NCI-H187 treated with DMSO at 0.1 percent for 48 hours (cell line): ENCODE data around the gene CHCHD10.
"Not testable (repeated sequence)": the region's sequence is repeated elsewhere in the genome, so short reads cannot be mapped to it uniquely, and the experiment has no call there.

ENCODE experiments used
- DNase-seq: peaks from one replicate; lab custom pipeline; 2025; lab: John Stamatoyannopoulos, UW

Gene CHCHD10

DNA sequence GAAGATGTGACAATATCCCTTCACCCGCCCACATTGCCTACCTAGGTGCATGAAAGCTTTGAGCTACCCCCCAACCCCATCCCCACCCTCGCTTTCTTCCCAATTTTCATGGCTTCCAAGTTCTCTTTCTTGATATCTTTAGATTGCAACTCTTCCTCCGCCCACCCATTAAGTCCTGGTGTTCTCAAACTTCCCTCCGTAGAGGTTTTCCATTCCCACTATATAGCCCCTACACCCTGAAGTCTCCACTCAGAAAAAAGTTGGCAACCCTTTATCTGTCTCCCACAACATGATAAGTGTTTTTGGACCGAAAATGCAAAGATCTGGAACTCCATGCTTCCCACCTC lies 17.4 kb downstream of the CHCHD10 start:
- DNase-seq = no peak

DNA sequence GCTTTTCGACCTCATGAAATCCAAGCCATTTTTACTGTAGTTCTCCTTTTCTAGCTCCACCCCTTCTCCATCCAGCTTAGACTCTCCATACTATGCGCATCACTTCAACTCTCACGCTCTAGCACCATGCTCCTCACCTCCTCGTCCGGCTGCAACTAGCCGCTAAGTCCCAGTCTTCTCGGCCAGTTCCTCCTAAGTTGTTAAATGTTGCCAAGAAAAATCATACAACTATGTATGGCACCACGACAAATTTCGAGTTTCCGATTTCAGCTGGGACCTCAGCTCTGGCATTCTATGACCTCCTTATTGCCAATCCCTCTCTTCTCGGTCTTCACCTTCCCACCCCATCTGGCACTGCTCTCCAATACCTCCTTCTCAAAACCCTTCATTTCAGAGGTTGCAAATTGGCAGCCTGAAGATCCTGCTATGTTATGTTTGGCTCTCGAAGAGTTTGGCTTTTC lies 17.9 kb downstream of the CHCHD10 start:
- no peak for DNase-seq

DNA sequence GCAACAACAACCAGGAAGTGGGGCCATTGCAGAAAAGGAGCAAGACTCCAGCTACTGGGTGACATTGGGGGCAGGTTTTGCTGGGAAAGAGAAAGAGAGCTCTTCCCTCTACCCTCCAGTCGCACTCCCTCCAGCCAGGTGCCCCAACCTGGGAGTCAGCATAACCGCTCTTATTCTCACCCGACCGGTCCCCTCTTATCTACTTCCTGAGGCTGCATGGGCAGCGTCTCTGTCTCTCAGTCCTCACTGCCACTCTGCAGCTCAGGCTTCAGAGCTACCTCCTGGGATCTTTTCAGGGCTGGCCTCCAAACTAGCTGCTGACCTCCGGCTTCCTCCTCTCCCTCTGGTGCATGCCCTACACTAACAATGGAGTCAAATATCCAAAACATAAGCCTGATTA lies 22.0 kb downstream of the CHCHD10 start:
- DNase-seq = no peak

DNA sequence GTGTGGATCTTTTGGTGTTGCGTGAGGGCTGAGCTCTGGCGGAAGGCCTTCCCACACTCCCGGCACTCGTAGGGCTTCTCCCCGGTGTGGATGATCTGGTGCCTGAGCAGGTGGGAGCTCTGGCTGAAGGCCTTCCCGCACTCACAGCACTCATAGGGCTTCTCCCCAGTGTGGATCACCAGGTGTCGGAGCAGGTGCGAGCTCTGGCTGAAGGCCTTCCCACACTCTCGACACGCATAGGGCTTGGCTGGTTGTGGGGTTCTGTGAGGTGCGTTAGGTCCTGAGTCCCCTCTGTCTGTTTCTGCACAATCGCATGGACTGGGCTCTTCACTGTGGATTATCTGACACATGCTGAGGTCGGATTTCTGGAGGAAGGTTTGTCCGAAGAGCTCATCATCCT lies 23.3 kb downstream of the CHCHD10 start:
- no peak for DNase-seq

DNA sequence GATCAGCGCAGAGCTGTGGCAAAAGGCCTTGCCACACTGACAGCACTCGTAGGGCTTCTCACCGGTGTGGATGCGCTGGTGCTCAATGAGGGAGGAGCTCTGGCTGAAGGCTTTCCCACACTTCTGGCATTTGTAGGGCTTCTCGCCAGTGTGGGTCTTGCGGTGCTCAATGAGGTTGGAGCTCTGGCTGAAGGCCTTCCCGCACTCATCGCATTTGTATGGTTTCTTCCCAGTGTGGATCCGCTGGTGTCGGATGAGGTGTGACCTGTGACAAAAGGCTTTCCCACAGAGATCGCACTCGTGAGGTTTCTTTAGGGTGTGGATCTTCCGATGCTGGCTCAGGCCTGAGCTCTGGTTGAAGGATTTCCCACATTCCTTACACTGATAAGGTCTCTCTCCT lies 23.8 kb downstream of the CHCHD10 start:
- no peak for DNase-seq

DNA sequence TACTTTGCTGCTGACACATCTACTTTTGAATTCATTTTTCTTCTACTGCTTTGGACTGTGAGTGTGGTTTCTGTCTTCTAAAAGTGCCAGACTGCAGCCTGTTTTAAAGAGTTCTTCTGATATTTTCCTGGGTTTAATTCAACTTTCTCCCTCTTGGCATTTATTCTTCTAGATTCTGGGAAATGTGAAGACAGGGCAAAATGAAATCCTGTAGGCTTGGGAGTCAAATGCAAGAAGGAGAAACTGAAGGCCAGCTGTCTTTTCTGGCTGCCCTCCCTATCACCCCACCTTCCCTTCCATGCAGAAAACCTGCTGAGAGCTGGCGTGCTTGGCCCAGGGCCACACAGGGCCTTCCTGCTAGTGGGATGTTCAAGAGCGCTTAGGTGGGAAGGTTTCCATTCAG lies 24.5 kb downstream of the CHCHD10 start:
- DNase-seq = no peak

DNA sequence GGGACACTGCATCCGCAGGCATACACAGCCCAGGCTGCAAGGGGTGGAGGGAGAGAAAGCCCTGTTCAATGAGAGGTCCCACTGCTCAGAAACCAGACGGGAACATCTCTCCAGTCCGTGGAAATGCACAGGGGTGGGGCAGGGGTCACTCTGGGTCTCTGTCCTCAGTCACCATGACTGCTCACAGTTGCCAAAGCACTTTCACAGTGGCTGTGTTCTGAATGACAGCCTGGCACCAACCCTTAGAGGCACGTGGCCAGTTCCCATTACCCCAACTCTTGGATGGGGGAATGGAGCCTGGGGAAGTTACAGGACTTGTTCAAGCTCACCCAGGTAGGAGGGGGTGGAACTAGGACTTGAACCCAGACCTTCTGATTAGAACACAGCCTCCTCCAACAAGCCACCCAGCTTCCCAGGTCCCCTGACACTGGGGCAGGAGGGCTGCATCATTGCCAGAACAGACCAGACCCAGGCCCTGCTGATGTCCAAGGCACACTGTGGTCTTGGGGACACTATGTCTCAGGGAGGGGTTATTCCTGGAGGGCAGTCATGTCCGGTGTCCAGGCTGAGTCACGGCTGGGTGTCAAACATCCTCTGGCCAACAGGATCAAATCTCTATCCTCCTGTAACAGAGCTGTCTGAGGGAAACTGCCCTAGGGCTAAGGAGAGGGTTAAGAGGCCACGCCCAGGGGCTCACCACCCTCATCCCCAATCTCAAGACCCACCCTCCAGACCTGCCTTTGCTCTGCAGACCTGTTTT lies 25.1 kb downstream of the CHCHD10 start:
- DNase-seq = no peak

DNA sequence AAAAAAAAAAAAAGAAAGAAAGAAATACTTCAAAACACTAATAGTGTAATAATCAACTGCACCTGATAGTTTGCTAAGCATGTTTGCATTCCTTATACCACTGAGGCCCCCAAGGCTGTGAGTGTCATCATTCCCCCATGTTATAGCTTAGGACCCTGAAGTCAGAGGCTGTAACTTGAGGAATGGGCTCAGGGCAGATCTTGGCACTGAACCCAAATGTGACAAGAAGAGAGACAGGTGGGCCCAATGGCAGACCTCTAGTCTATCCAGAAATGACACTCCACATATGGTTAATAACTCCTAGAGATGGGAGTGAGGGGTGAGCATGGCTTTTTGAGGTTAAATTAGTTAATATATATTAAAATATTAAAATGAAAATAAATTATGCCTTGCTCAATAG lies 30.1 kb downstream of the CHCHD10 start:
- no peak for DNase-seq

DNA sequence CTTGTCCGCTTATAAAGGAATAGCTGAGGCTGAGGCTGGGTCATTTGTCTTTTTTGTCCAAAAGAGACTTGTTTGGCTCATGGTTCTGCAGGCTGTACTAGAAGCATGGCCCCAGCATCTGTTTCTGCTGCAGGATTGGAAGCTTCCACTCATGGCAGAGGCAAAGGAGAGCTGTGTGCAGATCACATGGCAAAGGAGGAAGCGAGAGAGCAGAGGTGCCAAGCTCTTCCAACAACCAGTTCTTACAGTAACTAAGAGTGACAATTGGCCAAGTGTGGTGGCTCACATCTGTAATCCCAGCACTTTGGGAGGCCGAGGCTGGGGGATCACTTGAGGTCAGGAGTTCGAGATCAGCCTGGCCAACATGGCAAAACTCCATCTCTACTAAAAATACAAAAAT lies 39.7 kb downstream of the CHCHD10 start:
- DNase-seq = not testable (repeated sequence)

DNA sequence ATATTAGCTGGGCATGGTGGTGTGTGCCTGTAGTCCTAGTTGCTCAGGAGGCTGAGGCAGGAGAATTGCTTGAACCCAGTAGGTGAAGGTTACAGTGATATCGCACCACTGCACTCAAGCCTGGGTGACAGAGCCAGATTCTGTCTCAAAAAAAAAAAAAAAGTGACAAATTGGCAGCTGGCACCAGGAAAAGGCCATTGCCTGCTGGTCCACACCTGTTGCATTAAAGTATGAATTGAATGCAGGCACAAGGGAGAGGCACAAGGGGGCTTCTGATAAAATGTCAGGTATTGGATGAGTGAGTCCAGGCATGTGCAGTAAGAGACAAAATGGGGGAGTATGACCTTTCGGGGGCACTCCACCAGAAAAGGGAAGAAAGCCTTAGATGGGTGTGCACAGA lies 45.0 kb downstream of the CHCHD10 start:
- no peak for DNase-seq

DNA sequence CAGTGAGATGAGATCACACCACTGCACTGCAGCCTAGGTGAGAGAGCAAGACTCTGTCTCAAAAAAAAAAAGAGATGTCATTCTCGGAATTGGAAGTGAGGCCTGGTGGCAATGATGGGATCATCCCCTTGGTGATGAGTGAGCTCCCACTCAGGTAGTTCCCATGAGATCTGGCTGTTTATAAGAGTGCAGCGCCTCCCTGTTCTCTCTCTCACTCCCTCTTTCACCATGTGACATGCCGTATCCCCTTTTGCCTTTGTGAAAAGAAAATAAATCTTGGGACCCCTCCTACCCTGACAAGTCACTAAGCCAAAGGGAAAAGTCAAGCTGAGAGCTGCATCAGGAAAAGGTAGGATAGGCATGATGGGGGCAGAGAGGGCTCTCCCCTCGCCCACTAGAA lies 45.6 kb downstream of the CHCHD10 start:
- no peak for DNase-seq

DNA sequence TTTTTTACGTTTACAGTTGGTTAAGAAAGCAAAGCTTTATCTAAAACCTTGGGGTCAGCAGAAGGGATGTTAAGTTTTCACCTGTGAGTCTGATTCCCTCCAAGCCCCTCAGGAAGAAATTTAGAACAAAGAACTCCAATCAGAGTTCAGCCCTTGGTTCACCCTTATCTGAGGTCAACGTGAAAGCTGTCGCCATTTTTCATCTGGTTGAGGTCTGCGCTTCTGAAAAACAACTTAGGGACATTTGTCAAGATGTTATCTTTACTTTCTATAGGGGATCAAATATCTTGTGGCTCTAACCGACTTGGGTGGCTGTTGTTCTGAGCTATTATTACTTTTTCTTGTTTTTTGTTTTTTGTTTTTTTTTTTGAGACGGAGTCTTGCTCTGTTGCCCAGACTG lies 46.9 kb downstream of the CHCHD10 start:
- DNase-seq = no peak

DNA sequence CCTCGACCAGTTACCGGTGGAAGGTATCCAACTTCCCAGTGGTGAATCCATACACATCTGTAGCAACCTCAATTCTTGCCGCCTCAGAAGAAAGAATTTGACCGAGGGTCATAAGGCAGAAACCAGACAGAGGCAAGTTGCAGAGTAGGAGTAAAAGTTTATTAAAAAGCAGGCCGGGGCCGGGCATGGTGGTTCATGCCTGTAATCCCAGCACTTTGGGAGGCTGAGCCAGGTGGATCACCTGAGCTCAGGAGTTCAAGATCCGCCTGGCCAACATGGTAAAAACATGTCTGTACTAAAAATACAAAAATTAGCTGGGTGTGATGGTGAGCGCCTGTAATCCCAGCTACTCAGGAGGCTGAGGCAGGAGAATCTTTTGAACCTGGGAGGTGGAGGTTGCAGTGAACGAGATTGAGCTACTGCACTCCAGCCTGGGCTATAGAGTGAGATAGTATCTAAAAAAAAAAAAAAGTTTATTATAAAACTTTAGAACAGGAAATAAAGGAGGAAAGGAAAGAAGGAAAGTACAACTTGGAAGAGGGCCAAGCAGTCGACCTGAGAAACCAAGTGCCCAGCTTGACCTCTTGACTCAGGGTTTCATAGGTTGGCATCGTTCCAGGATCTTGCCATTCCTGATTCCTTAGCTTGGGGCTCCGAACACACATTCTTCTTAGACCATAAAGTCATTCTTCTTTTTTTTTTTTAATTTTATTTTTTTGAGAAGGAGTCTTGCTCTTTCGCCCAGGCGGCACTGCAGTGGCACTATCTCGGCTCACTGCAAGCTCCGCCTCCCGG lies 49.2 kb downstream of the CHCHD10 start:
- no peak for DNase-seq

DNA sequence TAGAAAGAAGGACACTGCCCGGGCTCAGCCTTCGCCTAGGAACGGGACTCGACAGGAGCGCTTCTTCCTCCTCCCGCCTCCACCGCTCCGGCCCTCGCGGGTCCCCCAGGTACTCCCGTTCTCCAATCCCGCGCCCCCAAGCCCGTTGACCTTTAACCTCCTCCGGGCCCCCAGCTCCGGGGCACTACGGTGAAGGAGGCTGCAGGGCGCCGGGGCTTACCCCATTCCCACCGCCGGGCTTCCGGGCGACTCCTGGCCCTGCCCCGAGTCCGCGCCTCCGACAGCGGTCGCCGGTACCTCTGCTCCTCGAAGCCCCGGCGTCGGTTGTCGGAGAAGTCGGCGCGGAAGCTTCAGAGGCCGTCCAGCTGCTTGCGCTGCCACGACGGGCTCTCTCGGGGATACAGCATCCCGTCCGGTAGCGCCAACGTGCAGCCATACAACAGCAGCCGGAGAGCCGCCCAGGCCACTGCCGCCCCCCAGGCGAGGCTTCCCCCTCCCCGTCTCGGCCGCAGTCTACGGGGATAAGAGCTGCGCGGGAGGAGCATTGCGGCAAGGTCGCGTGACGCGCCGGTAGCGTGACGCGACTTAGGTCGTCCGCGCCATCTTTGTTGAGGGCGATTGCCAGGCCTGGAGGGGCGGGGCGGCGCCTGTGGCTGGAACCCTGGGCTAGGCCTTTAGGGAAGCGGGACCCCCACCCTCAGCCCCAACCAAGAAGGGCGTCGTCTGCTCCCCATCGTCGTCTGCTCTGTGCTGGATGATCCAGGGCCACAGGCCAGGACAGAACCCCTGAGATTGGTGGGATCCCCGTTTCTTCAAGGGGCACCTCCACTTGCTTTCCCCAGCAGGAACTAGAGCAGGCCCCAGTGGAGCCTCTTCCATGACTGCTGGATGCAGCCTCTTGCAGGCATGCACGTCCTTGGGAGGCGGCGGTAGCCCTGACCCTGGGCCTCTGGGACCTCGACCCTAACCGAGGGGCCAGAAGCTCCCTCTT lies 50.7 kb downstream of the CHCHD10 start:
- no peak for DNase-seq
